GM23248 (cell line): ENCODE measurements around the gene PMP22. TPM values are rescaled to one million over a fixed set of nuclear protein-coding genes. Genes with fewer than 3 reads are reported as not detected.

Source experiments
- DNase-seq: peaks from one replicate; pipeline ENCODE4 v3.0.0-alpha.2; 2015
- H2AFZ ChIP-seq: fragments of 200-600 bp; sonication (generic); 2 replicates; pipeline ENCODE4 v1.6.1; 2016; ENCODE audit warnings: antibody characterized with exemption
- H3F3A ChIP-seq: fragments of 200-600 bp; sonication (generic); 2 replicates; pipeline ENCODE4 v1.6.1; 2016; ENCODE audit warnings: mild to moderate bottlenecking, antibody characterized with exemption, mixed run types; ENCODE audit not compliant: insufficient read depth
- H3K27ac ChIP-seq: fragments of 200-600 bp; sonication (generic); 2 replicates; pipeline ENCODE4 v1.5.1; 2016; ENCODE audit warnings: mild to moderate bottlenecking
- H3K27me3 ChIP-seq: fragments of 200-600 bp; sonication (generic); replicated peaks from 2 replicates; pipeline ENCODE4 v1.6.1; 2016; ENCODE audit warnings: mild to moderate bottlenecking; ENCODE audit not compliant: insufficient read depth
- H3K36me3 ChIP-seq: fragments of 200-600 bp; sonication (generic); 2 replicates; pipeline ENCODE4 v1.6.1; 2016; ENCODE audit warnings: low read depth, mild to moderate bottlenecking
- H3K4me1 ChIP-seq: fragments of 200-600 bp; sonication (generic); 2 replicates; pipeline ENCODE4 v1.6.1; 2016; ENCODE audit warnings: mild to moderate bottlenecking; ENCODE audit not compliant: insufficient read depth
- H3K4me2 ChIP-seq: fragments of 200-600 bp; sonication (generic); one replicate; pipeline ENCODE4 v1.6.1; 2016; ENCODE audit warnings: mild to moderate bottlenecking; ENCODE audit not compliant: unreplicated experiment
- H3K4me3 ChIP-seq: fragments of 200-600 bp; sonication (generic); 2 replicates; pipeline ENCODE4 v1.5.1; 2016; ENCODE audit warnings: mild to moderate bottlenecking
- H3K79me2 ChIP-seq: fragments of 200-600 bp; sonication (generic); 2 replicates; pipeline ENCODE4 v1.6.1; 2016; ENCODE audit warnings: mild to moderate bottlenecking; ENCODE audit not compliant: insufficient read depth
- H3K9ac ChIP-seq: fragments of 200-600 bp; sonication (generic); 2 replicates; pipeline ENCODE4 v1.6.1; 2016; ENCODE audit warnings: mild to moderate bottlenecking
- H3K9me2 ChIP-seq: fragments of 200-600 bp; sonication (generic); 2 replicates; pipeline ENCODE4 v1.6.1; 2016; ENCODE audit warnings: mixed run types, mild to moderate bottlenecking, moderate library complexity; ENCODE audit not compliant: insufficient read depth
- H3K9me3 ChIP-seq: fragments of 200-600 bp; sonication (generic); one replicate; pipeline ENCODE4 v1.6.1; 2017; ENCODE audit warnings: low read depth
- H4K20me1 ChIP-seq: fragments of 200-600 bp; sonication (generic); 2 replicates; pipeline ENCODE4 v1.6.0; 2016; ENCODE audit not compliant: insufficient read depth
- EZH2 ChIP-seq: fragments of 200-600 bp; sonication (generic); IDR thresholded peaks from 2 replicates; pipeline ENCODE4 v1.6.1; 2018; ENCODE audit warnings: antibody characterized with exemption, mild to moderate bottlenecking; ENCODE audit not compliant: insufficient read depth, poor library complexity, severe bottlenecking
- EZH2phosphoT487 ChIP-seq: fragments of 200-600 bp; sonication (generic); IDR thresholded peaks from 2 replicates; pipeline ENCODE4 v1.6.1; 2018; ENCODE audit warnings: antibody characterized with exemption, moderate library complexity, mild to moderate bottlenecking, low read depth; ENCODE audit not compliant: insufficient read depth
- WGBS, 2 experiments: methylation state at CpG; one replicate each; pipeline ENCODE4 v1.1.6; 2015 to 2017; ENCODE audit warnings: low lambda C conversion rate in 2 of 2, low coverage in 1 of 2; ENCODE audit errors: missing lambda C conversion rate in 2 of 2; 5-methylcytosine and 5-hydroxymethylcytosine counted together
- in situ Hi-C: fragments of 300-500 bp; cut with MboI; formaldehyde crosslinking; loops from 2 replicates; pipeline ENCODE4 v1.15.0; 2020
- polyA plus RNA-seq: library from polyadenylated mRNA; unstranded; fragments of >200 nt; fragmentation: Nextera tagmentation; extraction: Ambion mirVana; gene quantifications from 2 replicates; pipeline ENCODE4 v1.2.1, GENCODE V29; 2016
- total RNA-seq: library from RNA; depleted of rRNA; stranded (reverse); fragments of >200 nt; shearing (Covaris generic); gene quantifications from 2 replicates; pipeline ENCODE4 v1.2.3, GENCODE V29; 2014

The PMP22 gene
- total and polyA plus RNA-seq, 2 experiments from 2014 or later, result 67.2 to 124 TPM

GRCh38 chr17:15245054-15245453, 20.1 kb downstream of the PMP22 start:
- no peak overlapping the region for H3K27ac ChIP-seq
- H3K9me3 ChIP-seq, result no peaks in the 10 kb centered on the region
- H3F3A ChIP-seq, result peaks cover 5% of the 10 kb centered on the region; the same call in 1 of the 2 replicates
- no peaks in the 10 kb centered on the region for H3K27me3 ChIP-seq
- in situ Hi-C loops, result loop anchor here (5.0 to 10.0 kb wide), 2 partner anchors 60 to 272 kb away; no protein-coding TSS in a partner anchor
- H3K4me1 ChIP-seq, result peaks cover 10% of the 10 kb centered on the region; the same call in 1 of the 2 replicates
- H3K79me2 ChIP-seq, result peaks cover 91% of the 10 kb centered on the region
- no peak overlapping the region for H3K4me3 ChIP-seq
- H3K9me2 ChIP-seq, result no peaks in the 10 kb centered on the region
- 72 to 74% methylated on average over 5 of the region's 5 CpGs for WGBS, 2 experiments
- H3K9ac ChIP-seq, result no peak overlapping the region
- TF ChIP-seq EZH2phosphoT487 (no peak), EZH2 (no peak)
- no peak overlapping the region for H3K4me2 ChIP-seq
- H3K36me3 ChIP-seq, result peaks cover 14% of the 10 kb centered on the region
- H4K20me1 ChIP-seq, result peaks cover 6% of the 10 kb centered on the region; the same call in 1 of the 2 replicates
- peak; percentile 21 for DNase-seq
- H2AFZ ChIP-seq, result no peak overlapping the region

- H3K79me2 ChIP-seq, result peaks cover 65% of the 10 kb centered on the region
- H3F3A ChIP-seq, result peaks cover 16% of the 10 kb centered on the region
- peaks cover 14% of the 10 kb centered on the region for H3K4me1 ChIP-seq
- no peaks in the 10 kb centered on the region for H3K27me3 ChIP-seq
- H3K36me3 ChIP-seq, result peaks cover 43% of the 10 kb centered on the region
- H3K9me2 ChIP-seq, result no peaks in the 10 kb centered on the region
- H2AFZ ChIP-seq, result no peak overlapping the region
- in situ Hi-C loops, result loop anchor here (10.0 kb wide), 1 partner anchor 64 kb away; no protein-coding TSS in a partner anchor
- H3K9me3 ChIP-seq, result no peaks in the 10 kb centered on the region
- no peak overlapping the region for H3K4me2 ChIP-seq
- no peak overlapping the region for H3K27ac ChIP-seq
- no peak overlapping the region for H3K4me3 ChIP-seq
- H3K9ac ChIP-seq, result no peak overlapping the region
- no peaks in the 10 kb centered on the region for H4K20me1 ChIP-seq
- DNase-seq, result no peak
- TF ChIP-seq EZH2 (no peak), EZH2phosphoT487 (no peak)
Observed at GRCh38 chr17:15240644-15241043, 24.5 kb downstream of the PMP22 start.

GRCh38 chr17:15239491-15239890, 25.6 kb downstream of the PMP22 start:
- peaks cover 61% of the 10 kb centered on the region for H3K79me2 ChIP-seq
- TF ChIP-seq EZH2phosphoT487 (no peak), EZH2 (no peak)

DNA sequence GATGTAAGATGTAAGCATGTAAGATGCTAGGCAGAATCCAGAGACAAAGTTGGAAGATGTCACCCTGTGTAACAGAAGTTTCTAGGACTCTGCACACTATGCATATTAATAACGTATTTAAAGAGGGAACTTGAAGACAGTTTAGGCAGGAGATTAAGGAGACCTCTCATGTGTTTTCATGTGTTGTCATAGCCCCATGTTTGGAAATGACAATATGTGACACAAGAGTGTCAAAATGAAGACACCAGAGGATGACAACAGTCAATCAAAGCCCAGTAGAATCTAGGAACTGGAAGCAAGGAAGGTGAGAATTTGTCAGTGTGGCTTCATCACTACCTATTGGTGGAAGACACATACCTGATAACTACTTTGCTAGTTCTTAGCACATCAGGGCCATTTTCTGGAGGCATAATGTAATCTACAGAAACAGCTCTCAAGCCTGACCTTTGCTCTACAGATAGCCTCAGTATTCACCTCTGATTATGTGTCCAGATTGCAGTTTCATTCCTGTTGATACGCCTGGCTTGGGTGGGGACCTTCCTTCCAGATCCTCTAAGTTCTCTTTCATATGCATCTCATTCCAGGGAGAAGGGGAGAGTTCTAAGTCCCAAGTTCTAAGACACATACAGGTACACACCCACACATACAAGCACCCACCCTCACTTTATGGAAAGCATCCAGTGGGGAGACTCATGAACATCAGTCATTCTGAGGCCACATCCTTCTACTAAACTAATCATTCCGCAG, 26.3 kb downstream of the PMP22 start:
- H3F3A ChIP-seq, result peaks cover 18% of the 10 kb centered on the region
- no peaks in the 10 kb centered on the region for H3K27me3 ChIP-seq
- peaks cover 55% of the 10 kb centered on the region for H3K79me2 ChIP-seq
- H4K20me1 ChIP-seq, result peaks cover under 1% of the 10 kb centered on the region; the same call in 1 of the 2 replicates
- H3K9me2 ChIP-seq, result no peaks in the 10 kb centered on the region
- H3K9me3 ChIP-seq, result no peaks in the 10 kb centered on the region
- H3K4me3 ChIP-seq, result no peak overlapping the region
- 94 to 98% methylated on average over 3 of the region's 3 CpGs for WGBS, 2 experiments
- in situ Hi-C loops, result no loop called here
- no peak overlapping the region for H3K4me2 ChIP-seq
- H3K9ac ChIP-seq, result no peak overlapping the region
- DNase-seq, result no peak
- H3K27ac ChIP-seq, result no peak overlapping the region
- H3K36me3 ChIP-seq, result peaks cover 52% of the 10 kb centered on the region; the same call in 1 of the 2 replicates
- peaks cover 16% of the 10 kb centered on the region for H3K4me1 ChIP-seq
- H2AFZ ChIP-seq, result no peak overlapping the region
- no peak for TF ChIP-seq EZH2phosphoT487
- no peak for TF ChIP-seq EZH2

More at GRCh38 chr17:15239491-15239890, 25.6 kb downstream of the PMP22 start:
- H3K4me1 ChIP-seq, result peaks cover 14% of the 10 kb centered on the region
- peaks cover 52% of the 10 kb centered on the region for H3K36me3 ChIP-seq
- peaks cover 16% of the 10 kb centered on the region for H3F3A ChIP-seq
- no peaks in the 10 kb centered on the region for H3K9me3 ChIP-seq
- WGBS, 2 experiments, result 93 to 96% methylated on average over 3 of the region's 3 CpGs
- H3K27ac ChIP-seq, result no peak overlapping the region
- no peak overlapping the region for H2AFZ ChIP-seq
- H3K4me3 ChIP-seq, result no peak overlapping the region
- no peaks in the 10 kb centered on the region for H4K20me1 ChIP-seq
- H3K9me2 ChIP-seq, result no peaks in the 10 kb centered on the region
- DNase-seq, result no peak
- no peaks in the 10 kb centered on the region for H3K27me3 ChIP-seq
- in situ Hi-C loops, result no loop called here
- no peak overlapping the region for H3K9ac ChIP-seq
- no peak overlapping the region for H3K4me2 ChIP-seq
